SK-N-SH (cell line): Measurements from ENCODE around the gene CFAP69.

Source experiments
- CTCF ChIP-seq: fragments of 200-600 bp; sonication (generic); IDR thresholded peaks from 2 replicates; pipeline ENCODE4 v1.6.1; 2017; ENCODE audit warnings: antibody characterized with exemption, mild to moderate bottlenecking, moderate library complexity
- EP300 ChIP-seq, 2 experiments: IDR thresholded peaks; 2 replicates each; pipeline versions ENCODE4 v1.4.0 to v1.6.1; 2012; ENCODE audit warnings: borderline replicate concordance in 1 of 2, low read depth in 1 of 2, low read length in 1 of 2
- POLR2AphosphoS5 ChIP-seq: IDR thresholded peaks from 2 replicates; pipeline ENCODE4 v1.6.1; 2012; ENCODE audit warnings: low read depth, low read length
- RCOR1 ChIP-seq: fragments of 150-350 bp; IDR thresholded peaks from 2 replicates; pipeline ENCODE4 v1.6.1; 2017; ENCODE audit warnings: antibody characterized with exemption, low read length
- REST ChIP-seq: IDR thresholded peaks from 2 replicates; pipeline ENCODE4 v1.6.1; 2012; ENCODE audit warnings: mild to moderate bottlenecking, low read depth, low read length, moderate library complexity
- RFX5 ChIP-seq: IDR thresholded peaks from 2 replicates; pipeline ENCODE4 v1.6.1; 2012; ENCODE audit warnings: mild to moderate bottlenecking, improper control_type of control experiment, low read length
- RXRA ChIP-seq: IDR thresholded peaks from 2 replicates; pipeline ENCODE4 v1.4.0; 2012; ENCODE audit warnings: low read depth, mild to moderate bottlenecking, borderline replicate concordance
- SMC3 ChIP-seq: IDR thresholded peaks from 2 replicates; pipeline ENCODE4 v1.6.1; 2012; ENCODE audit warnings: low read depth, low read length, improper control_type of control experiment
- TEAD4 ChIP-seq: IDR thresholded peaks from 2 replicates; pipeline ENCODE4 v1.4.0; 2012; ENCODE audit warnings: mild to moderate bottlenecking, borderline replicate concordance; ENCODE audit not compliant: insufficient read depth
- TF ChIP-seq, protein P1 (sequence below): fragments of 150-350 bp; IDR thresholded peaks from 2 replicates; pipeline ENCODE4 v1.6.1; 2016; ENCODE audit warnings: mild to moderate bottlenecking, low read depth, low read length

DNA sequence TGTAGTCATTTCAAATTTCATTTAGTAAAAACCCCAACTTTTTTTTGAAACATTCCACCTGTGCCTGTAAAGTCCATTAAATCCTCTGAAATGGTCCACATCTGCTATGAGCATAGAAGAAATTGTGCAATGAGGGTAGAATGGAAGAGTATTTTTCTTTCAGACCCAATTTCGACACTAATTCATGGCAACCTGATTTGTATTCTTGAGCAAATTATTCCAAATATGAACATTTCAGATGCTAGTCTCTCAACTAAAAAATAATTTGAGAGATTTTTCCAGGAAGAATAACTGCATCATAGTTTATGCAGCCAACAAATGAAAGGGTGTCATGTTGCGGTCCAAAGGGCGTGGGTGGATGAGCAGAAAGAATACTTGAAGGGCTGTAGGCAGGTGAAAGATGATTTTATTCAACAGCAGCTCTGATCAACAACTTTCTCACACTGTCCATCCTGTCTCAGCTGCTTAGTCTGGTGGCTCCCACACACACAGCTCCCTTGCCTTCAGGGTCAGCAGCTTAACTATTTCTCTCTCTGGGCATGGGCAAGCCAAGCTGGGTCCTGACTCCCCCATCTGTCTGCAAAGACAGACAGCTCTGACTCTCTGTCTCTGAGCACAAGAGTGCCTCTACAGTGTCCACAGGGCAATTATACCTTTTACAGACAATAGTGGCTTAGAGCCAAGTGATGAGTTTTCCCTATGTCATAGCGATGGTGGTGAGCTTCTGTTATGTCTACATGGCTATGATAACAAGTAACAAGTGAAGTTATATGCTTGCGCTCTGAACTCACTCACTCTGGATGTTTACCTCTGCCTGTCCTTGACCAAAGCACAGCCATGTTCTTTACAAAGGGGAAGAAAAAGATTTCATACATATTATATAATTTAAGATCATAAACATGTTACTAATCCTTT is 21.9 kb upstream of the CFAP69 start:
- TF ChIP-seq CTCF (no peak), TEAD4 (no peak), POLR2AphosphoS5 (no peak), SMC3 (no peak), REST (no peak), RCOR1 (no peak), RFX5 (no peak), EP300 (IDR thresholded peaks at IDR 0.05; ENCODE audit: borderline replicate concordance in 1 of 2, low read depth in 1 of 2, low read length in 1 of 2) (no peak), RXRA (no peak)
- TF ChIP-seq, protein P1, sequence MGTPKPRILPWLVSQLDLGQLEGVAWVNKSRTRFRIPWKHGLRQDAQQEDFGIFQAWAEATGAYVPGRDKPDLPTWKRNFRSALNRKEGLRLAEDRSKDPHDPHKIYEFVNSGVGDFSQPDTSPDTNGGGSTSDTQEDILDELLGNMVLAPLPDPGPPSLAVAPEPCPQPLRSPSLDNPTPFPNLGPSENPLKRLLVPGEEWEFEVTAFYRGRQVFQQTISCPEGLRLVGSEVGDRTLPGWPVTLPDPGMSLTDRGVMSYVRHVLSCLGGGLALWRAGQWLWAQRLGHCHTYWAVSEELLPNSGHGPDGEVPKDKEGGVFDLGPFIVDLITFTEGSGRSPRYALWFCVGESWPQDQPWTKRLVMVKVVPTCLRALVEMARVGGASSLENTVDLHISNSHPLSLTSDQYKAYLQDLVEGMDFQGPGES, result no peak
